ENCODE results near the gene BRINP3. TPM values are rescaled to one million over a fixed set of nuclear protein-coding genes. Genes with fewer than 3 reads are reported as not detected.

The BRINP3 gene
- total RNA-seq, 1 donor = 2.3 TPM

- no peak for DNase-seq (ENCODE audit: low read depth)
- H3K4me3 ChIP-seq (ENCODE audit: low read depth, low read length) = no peak overlapping the region
- TF ChIP-seq CTCF (IDR thresholded peaks at IDR 0.05; ENCODE audit: insufficient read depth, low read length) = no peak
These were observed 227.3 kb downstream of the BRINP3 start for GRCh38 chr1:190250368-190250767.

- DNase-seq (ENCODE audit: low read depth) = no peak
- no peak overlapping the region for H3K4me3 ChIP-seq (ENCODE audit: low read depth, low read length)
- no peak for TF ChIP-seq CTCF (IDR thresholded peaks at IDR 0.05; ENCODE audit: insufficient read depth, low read length)
These were observed 233.3 kb downstream of the BRINP3 start for GRCh38 chr1:190244406-190244805.

- TF ChIP-seq CTCF (IDR thresholded peaks at IDR 0.05; ENCODE audit: insufficient read depth, low read length) = no peak
- DNase-seq (ENCODE audit: low read depth) = no peak
These were observed 234.6 kb downstream of the BRINP3 start for GRCh38 chr1:190243056-190243455.

GRCh38 chr1:190226006-190226405 is 251.7 kb downstream of the BRINP3 start:
- no peak for DNase-seq (ENCODE audit: low read depth)
- no peak for TF ChIP-seq CTCF (IDR thresholded peaks at IDR 0.05; ENCODE audit: insufficient read depth, low read length)
- no peak overlapping the region for H3K4me3 ChIP-seq (ENCODE audit: low read depth, low read length)

More at GRCh38 chr1:190243056-190243455, 234.6 kb downstream of the BRINP3 start:
- H3K4me3 ChIP-seq (ENCODE audit: low read depth, low read length) = no peak overlapping the region

GRCh38 chr1:190212450-190212849 is 265.2 kb downstream of the BRINP3 start:
- no peak for DNase-seq (ENCODE audit: low read depth)
- no peak for TF ChIP-seq CTCF (IDR thresholded peaks at IDR 0.05; ENCODE audit: insufficient read depth, low read length)
- H3K4me3 ChIP-seq (ENCODE audit: low read depth, low read length) = no peak overlapping the region

- TF ChIP-seq CTCF (IDR thresholded peaks at IDR 0.05; ENCODE audit: insufficient read depth, low read length) = no peak
- no peak for DNase-seq (ENCODE audit: low read depth)
- H3K4me3 ChIP-seq (ENCODE audit: low read depth, low read length) = no peak overlapping the region
These were observed 269.9 kb downstream of the BRINP3 start for GRCh38 chr1:190207733-190208132.

- peak; percentile 67 for DNase-seq (ENCODE audit: low read depth)
- TF ChIP-seq CTCF (IDR thresholded peaks at IDR 0.05; ENCODE audit: insufficient read depth, low read length) = no peak
- no peak overlapping the region for H3K4me3 ChIP-seq (ENCODE audit: low read depth, low read length)
These were observed 272.0 kb downstream of the BRINP3 start for GRCh38 chr1:190205713-190206112.
